HG02943 (cell line): ENCODE measurements around the gene HOXB5.

ENCODE experiments used
- ATAC-seq: cut with Tn5 transposase; IDR thresholded peaks from one replicate; pipeline ENCODE4 v1.9.1; 2021; ENCODE audit warnings: mild to moderate bottlenecking, low read depth, moderate library complexity; ENCODE audit not compliant: unreplicated experiment

HOXB5 gene

DNA sequence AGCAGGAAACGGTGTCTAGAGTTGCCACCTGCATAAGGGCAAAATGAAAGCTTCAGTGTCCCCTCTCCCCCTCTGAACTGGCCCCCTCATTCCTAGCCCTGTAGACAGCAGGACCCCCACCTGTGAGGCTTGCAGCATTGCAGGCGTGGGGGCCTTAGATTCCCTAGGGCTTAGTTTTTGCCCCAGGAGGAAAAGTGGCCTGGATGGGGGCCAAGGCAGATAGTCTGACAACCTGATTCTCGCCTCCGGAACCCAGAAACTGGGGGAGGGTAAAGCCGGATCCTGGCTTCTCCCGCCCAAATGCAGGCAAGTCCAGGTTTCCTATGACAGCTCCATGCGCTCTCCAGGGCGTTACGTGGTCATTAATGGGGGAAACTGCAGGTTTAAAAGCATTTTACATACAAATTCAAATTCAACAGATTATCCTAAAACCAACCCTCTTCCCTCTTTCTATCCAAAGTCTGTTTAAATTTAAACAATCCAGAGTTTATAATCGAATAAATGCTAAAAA, 11.9 kb upstream of the HOXB5 start:
- no peak for ATAC-seq

DNA sequence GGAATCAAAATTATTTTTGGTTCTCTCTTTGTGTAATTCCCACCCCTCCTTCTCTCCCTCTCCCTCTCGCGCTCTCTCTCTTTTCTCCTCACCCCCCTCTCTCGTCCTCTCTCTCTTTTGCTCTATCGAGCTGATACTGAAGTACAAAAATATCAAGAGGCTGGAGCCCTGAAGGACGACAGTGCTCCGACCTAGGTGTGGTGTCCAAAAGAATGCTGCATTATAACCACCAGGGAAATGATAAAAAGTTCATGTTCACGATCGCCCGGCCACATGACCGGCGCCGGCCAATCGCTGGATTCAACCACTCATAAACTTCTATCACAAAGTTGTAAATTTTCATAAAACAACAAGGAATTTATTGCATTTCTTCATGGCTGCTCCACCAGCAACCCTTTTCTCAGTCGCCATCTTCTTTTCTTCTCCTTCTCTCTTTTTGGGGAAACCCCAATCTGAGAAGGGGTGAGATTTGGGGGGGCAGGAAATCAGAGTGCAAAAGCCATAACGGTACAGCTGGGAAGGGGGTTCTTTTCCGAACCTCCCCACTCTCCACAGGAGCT, 11.3 kb upstream of the HOXB5 start, which contains the start of gene HOXB6:
Gene HOXB6 (minus strand): TSS at position 217 of the 560 bp plus-strand sequence. CDS start 6,836 bp downstream, outside the sequence.
- no peak for ATAC-seq

DNA sequence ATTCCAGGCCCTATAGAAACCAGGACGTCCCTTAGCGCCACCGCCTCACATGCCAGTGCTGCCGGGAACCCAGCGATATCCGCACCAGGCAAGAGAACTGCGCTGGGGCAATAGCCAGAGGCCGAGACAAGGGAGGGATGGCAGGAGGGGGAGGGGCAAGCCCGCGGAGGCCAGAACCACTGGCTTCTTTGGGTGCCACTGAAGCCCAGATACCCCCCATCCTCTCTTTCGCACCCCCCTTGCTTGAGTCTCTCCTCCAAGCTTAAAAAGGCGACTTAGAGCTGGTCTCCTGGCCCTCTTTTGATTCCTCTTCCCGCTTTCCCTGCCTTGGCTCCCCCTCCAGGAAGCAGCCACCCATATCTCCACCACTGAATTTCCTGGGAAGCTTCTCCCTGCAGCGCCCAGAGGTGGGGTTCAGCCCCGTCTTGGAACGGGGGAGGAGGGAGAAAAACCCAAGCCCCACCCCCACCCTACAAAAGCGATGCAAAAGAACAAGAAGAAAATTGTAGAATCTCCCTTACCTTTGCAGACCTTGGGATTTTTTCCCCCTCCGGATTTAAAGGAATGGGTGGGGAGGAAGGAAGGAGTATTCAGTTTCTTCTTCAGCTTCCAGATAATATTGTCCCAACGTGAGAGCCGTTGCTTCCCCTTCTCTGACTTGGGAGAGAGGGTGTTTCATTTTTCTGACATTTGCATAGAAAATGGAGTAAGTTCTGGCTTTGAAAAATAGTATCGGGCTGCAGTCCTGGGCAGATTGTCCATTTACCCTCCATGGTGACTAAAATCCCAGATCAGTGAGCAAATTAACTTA, 10.6 kb upstream of the HOXB5 start:
- ATAC-seq, result no peak

DNA sequence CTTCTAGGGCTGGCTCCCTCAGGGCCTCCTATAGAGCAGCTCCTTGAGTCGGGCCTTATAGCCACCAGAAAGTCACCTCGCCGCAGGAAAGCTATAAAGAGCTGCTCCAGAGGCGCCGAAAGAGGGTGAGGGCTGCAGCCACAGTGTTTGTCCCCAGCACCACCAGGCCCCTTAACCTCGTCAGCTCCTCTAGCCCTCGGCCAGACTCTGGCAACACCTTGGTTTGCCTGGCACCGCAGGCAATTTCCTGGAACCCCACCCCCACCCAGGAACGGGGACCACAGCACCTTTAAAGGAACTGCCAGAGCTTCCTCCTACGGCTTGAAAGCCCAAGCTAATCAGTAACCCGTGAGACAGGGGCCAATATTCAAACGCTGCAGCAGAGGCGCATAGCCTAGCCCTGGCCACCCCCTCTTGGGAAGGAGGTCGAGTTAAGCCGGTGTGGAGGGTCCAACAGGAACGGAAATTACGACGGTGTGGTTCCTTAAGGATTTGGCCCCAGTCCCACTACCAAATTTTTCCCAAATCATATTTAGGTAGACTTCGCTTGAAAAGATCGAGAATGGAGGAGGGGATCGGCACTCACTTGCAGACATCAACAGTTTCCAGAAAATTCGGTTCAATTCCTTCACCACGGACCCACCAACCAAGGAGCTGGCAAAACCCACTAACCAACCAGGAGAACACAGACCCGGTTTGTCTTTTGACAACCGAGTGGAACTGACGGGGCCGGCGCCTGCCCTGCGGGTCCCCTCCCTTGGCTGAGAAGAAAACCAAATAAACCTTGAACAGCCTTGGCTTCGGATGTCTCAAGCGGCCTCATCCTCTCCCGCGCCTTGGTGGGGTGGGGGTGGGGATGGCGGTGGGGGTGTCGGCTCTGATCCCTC, 8.2 kb upstream of the HOXB5 start:
- ATAC-seq, result no peak

DNA sequence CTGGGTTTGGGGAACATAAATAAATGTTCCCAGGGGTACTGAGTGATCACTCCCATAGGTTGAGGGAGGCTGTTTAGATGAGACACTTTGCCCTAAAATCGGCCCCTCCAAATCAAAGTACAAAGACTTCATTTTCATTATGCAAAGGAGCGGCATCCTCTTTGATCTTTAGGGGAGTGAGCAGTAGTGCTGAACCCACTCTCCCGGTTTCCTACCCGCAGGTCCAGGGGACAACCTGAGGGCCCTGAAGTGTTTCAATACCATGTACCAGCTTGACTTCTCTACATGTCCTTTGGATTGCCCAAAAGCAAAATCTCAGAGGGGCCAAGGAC, 7.6 kb upstream of the HOXB5 start:
- no peak for ATAC-seq

DNA sequence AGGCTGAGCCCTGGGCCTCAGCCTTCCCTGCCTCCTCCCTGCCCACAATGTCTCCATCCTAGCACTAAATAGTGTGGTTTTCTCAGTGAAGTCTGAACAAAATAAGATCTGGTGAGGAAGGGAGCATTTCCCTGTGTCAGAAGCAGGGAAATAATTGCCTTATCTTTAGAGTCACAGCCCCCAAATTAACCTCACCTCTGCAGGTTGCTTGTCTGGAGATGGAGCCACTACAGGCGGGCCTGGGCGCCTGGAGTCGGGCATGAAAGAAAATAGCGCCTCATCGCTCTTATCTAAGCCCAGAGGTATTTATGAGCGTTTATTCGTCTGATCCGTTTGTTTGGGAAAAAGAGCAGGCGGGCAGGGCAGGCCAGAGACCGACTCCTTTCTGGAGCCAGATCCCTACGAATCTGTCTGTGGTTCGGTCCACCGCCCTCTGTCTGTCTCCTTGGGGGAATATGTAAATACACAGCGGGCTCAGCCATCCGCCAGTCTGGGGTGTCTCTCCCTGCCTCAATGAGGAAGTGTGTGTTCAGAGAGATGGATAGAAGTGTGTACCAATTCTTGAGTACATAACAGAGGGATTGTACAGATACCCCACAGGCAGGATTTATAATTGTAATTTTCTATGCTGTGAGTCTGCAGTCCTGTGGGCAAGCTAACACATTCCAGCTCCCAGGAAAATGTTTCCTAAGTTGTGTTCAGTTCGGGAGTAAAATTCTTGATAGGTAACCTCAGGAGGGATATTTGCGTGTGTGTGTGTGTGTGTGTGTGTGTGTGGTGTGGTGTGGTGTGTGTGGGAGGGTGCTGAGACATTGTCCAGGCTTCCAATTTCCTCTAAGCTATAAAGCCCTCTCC, 6.9 kb upstream of the HOXB5 start:
- no peak for ATAC-seq

DNA sequence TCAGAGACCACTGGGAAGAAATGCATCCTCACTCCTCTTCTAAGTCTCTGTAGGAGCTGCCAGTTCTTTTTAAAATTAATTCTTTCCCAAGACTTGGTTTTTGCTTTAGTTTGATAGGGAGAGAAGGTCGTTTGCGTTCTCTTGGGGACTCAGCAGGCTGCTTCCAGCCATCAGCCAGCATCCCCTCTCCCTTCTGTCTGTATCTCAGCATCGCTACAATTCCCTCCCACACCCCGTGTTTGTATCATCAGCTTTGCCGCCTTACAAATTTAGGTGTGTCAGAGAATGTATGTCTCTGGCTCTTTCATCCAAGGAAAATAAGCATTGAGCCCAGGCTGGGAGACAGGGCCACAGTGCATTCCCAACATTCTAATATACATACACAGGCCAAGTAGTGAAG, 5.8 kb upstream of the HOXB5 start:
- no peak for ATAC-seq

DNA sequence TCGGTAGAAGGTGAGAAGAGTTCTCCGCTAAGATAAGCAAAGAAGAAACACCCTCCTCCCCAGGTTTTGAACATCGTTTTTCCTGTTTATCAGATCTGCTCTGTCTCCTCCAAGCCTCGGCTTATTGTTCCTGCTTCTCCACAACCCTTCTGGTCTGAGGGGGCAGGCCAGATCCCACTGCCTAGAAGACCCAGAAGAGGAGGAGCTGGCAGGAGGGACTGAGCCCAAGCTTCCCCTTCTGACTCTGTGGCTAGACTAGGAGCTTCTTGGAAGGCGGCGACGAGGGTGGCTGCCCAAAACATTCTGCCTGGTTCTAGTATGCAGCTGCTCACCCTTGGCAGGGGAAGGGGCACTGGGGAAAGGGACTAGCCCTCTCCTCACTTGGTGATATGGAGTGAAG, 5.2 kb upstream of the HOXB5 start:
- ATAC-seq, result no peak

DNA sequence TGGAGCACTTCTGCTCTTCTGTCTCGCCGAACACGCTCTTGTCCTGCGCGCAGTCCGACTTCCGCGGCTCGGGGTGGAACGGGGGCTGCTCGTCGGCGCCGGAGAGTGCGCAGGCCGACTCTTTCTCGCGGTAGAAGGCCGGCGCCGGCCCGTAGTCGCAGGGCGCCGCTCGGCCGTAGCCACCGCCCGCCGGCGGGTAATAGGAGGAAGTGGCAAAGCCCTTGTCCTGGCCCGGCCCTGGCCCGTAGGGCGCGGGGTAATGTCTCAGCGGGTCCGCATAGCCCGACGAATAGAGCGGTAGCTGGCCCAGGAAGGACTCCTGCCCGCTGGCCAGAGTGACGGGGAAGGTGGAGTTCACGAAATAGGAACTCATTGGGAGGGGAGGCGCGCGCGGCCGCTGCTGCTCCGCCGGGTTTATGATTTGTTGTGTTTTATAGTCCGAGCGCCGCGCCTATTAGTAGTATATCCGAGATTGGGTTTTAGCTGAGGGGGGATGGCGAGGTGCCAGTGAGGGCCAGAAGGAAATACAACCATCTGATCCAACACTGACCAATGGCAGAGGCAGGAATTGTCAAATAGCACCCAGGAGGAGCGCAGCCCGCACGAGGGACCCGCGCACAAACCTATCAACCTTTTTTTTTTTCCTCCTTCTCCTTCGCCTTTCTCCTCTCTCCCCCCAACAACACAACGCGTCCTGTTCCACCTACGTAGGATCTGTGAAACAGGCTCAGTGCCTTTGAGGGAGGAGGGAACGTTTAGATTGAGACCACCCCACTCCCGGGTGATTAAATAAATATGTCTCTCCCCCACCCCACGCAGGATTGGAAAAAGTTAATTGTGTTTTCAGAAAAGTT, 4.4 kb upstream of the HOXB5 start:
- no peak for ATAC-seq

DNA sequence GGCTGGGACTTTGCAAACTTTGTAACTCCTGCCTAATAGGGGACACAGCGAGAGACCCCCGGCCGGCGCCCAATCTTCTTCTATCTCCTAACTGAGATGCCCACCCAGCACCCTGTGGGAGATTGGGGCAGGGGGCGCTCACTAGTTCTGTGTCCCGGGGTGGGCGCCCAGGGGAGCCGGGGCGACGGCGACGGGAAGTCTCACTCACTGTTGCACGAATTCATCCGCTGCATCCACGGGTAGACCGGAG, 3.9 kb upstream of the HOXB5 start:
- ATAC-seq, result no peak

DNA sequence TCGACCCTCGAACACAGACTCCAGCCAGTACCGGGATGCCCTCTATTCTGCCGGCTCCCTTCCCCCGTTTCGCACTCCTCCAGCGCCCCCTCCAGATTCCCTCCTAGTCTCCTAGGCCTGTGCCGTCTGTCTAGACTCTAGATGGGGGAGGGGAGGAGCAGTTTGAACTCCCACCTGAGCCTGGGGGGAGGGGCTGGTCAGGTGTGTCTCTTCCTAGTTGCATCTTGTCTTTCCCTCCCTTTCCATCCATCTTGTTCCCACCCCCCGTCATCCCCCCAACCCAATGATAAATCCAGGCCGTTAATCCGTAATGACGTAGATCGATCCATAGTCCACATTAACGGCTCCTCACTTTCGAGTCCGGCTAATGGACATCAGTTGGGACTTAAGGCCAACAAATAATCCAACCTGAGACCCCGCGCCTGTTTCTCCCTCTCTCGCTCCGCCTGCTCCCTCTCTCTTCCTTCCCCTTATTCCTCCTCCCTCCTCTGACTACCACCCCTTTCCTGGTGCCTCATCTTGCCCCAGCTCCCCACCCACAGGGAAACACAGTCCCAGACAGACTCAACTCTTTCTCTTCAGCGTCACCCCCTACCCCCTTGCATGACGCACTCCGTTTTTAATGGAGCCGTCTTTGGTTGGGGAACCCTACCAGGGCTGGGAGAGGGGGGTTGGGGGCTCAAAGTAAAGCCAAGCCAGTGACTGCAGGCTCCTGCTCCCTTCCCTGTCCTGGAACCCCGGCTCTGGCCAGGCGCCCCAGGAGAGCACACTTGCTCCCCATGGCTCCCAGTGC, 3.4 kb upstream of the HOXB5 start:
- no peak for ATAC-seq

DNA sequence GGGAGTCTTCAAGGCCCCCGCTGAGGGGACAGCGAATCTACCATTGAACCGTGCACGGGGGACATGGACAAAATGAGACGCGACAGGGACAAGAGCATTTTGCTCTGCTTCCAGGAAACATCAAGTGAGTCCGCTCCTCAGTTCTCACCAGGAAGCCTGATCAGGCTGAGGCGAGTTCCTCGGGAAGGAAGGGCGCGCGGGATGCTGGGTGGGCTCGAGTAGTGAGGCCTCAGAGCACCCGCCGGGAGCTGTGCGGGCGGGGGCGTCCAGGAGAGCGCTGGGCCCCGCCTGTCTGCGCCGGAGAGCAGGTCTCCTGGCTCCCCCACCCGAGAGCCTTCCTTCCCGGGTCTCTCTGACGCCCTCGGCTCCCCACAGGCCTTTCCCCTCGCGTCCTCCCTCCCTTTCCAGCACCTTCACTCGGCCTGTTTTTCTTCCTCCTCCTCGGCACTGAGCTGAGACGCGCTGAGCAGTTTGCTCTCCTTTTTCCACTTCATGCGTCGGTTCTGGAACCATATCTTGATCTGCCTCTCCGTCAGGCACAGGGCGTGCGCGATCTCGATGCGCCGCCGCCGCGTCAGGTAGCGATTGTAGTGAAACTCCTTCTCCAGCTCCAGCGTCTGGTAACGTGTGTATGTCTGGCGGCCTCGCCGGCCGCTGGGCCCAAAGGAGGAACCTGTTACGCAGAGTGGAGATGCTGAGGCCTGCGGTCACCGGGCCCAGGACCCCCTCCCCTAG, 2.6 kb upstream of the HOXB5 start:
- no peak for ATAC-seq

DNA sequence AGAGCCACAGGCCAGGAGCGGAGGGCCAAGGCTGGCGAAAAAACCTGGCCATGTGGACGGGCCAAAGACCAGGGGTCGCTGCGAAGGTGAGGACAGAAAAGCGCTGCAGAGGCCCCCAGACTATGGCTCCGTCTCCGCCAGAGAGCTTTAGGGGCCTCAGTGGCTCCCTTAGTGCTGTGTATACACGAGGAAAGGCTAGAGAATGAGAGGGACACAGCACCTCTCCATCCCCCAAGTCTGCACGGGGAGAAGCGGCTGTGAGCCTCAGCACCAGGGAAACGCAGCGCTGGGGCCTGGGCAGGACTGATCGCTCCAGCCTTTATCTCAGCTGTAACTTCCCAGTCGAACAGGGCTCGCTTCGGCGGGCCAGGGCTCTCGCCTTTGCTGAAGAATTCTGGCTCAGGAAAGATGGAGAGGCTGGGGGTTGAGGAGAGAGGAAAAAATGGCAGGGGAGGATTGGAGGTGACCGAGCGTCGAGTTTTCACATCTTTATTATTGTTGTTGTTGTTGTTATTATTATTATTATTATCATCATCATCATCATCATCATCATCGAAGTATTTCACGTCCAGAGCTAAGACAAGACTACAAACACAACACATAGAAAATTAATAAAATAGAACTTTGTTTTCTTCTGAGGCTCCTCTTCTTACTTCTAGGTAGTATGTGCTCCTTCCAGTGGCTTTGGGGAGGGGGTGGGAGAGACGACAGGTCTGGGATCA, 1.9 kb upstream of the HOXB5 start:
- no peak for ATAC-seq

DNA sequence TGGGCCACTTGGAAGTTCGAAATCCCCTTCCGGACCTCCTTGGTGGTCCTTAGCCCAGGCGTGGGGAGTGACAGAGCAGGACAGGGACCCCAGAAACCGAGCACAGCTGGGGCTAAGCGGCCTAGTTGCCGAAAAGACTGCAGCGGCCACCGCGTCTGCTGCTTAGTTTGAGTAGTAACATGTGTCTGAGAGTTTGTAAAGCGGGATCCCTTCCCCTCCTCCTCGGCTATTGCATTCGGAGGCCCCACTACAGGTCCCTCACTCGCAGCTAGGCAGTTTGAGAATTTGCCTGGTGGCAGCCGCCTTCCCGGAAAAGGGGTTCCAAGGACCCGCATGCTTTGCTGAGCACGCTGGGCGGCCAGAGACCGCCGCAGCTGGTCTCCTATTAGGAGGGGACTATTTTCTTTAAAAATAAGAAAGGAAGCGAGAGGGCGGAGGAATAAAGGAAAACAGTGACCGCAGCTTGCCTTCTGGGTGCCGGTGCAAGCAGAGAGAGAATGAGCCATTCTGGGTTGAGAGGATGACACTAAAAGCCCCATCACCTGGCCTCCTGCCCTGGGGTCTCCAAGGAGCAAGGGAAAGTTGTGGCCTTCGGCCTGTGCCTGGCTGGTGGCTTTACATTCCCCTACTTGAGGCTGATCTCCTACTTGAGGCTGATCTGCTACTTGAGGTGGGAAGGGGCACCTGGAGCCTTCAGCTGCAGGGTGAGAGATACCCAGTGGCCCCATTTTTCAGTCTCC, 1.1 kb upstream of the HOXB5 start:
- no peak for ATAC-seq

DNA sequence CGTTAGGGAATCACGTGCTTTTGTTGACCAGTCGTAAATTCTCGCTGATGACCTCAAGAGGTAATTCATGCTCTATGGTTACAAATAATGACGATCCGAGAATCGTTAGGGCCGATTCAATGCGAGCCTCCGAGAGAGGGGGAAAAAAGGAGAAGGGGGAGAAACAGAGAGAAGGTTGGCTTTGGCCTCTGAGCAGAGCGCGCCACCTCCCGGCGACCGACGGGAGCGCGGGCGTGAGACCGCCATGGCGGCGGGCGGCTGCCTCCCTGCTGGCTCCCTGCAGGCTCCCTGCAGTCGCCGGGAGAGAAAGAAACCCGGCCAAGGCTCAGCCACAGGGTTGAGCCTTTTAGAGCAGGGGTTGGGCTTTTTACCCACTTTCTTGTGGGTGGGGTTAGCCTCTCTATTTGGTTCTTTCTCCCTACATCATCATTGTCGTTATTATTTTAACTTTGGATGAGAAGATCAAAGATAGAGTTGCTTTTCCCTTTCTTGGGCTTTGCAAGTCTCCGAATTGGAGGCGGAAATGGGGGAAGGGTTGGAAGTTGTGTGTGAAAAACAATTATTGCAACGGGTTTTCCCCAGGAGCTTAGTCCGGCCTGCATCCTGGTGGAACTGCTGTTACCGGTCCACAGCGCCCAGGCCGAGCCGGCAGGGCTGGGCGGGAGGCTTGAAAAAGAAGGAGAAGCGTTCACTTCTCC, 410 bp upstream of the HOXB5 start:
- ATAC-seq, result no peak

DNA sequence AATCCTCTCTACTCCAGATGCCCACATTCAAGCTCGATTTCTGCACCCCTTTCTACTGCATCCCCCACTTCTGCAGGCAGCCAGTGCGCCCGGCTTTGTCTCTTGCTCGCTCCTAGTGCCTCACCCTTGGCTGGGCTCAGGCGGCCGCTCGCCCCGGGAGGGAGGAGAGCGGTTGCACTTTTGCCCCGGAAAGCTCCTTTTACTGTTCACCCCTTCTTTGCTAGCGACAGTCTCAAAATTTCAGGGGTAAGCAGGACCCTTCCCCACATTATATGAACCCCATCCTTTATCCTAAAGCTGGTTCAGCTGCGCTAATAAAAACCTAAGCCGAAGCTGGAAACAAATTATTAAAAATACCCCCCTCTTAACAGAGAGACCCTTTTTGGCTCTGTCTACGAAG, 1.0 kb downstream of the HOXB5 start:
- no peak for ATAC-seq
